ENCODE data around the gene ZNF653.
"Not testable (repeated sequence)": the region's sequence is repeated elsewhere in the genome, so short reads cannot be mapped to it uniquely, and the experiment has no call there.

ZNF653 gene

GRCh38 chr19:11453468-11454341 is 51.9 kb downstream of the ZNF653 start:
- DNase-seq (ENCODE audit: low spot score): no peak

- no peak for DNase-seq (ENCODE audit: low spot score)
Measured at GRCh38 chr19:11452620-11453310, 52.9 kb downstream of the ZNF653 start.

GRCh38 chr19:11451871-11452619 is 53.6 kb downstream of the ZNF653 start:
- peak; percentile 6 for DNase-seq (ENCODE audit: low spot score)

- no peak for DNase-seq (ENCODE audit: low spot score)
Measured at GRCh38 chr19:11451327-11451870, 54.2 kb downstream of the ZNF653 start.

GRCh38 chr19:11450570-11451326 is 54.9 kb downstream of the ZNF653 start:
- DNase-seq (ENCODE audit: low spot score): no peak

- DNase-seq (ENCODE audit: low spot score): no peak
Measured at GRCh38 chr19:11448923-11449554, 56.6 kb downstream of the ZNF653 start.

GRCh38 chr19:11448410-11448809 is 57.2 kb downstream of the ZNF653 start:
- no peak for DNase-seq (ENCODE audit: low spot score)

GRCh38 chr19:11447347-11448262 is 58.0 kb downstream of the ZNF653 start:
- DNase-seq (ENCODE audit: low spot score): no peak

- peak; percentile 91 for DNase-seq (ENCODE audit: low spot score)
Measured at GRCh38 chr19:11446652-11447301, 58.9 kb downstream of the ZNF653 start.

- DNase-seq (ENCODE audit: low spot score): no peak
Measured at GRCh38 chr19:11446271-11446651, 59.4 kb downstream of the ZNF653 start.

- DNase-seq (ENCODE audit: low spot score): no peak
Measured at GRCh38 chr19:11445141-11445540, 60.5 kb downstream of the ZNF653 start.

- no peak for DNase-seq (ENCODE audit: low spot score)
Measured at GRCh38 chr19:11444059-11444458, 61.6 kb downstream of the ZNF653 start.

- DNase-seq (ENCODE audit: low spot score): no peak
Measured at GRCh38 chr19:11437955-11438354, 67.7 kb downstream of the ZNF653 start.

- peak; percentile 40 for DNase-seq (ENCODE audit: low spot score)
Measured at GRCh38 chr19:11435833-11436313, 69.8 kb downstream of the ZNF653 start.

GRCh38 chr19:11435057-11435832 is 70.4 kb downstream of the ZNF653 start, which contains the start of the genes ODAD3 and PRKCSH:
Gene ODAD3 (minus strand): TSS chr19:11435121. CDS start chr19:11435016, 105 bp downstream.
Gene PRKCSH (plus strand): TSS chr19:11435635. CDS start chr19:11436118, 483 bp downstream.
- DNase-seq (ENCODE audit: low spot score): peak; percentile 99

- DNase-seq (ENCODE audit: low spot score): no peak
Measured at GRCh38 chr19:11434703-11435056, 71.0 kb downstream of the ZNF653 start.

GRCh38 chr19:11433526-11433925 is 72.1 kb downstream of the ZNF653 start:
- DNase-seq (ENCODE audit: low spot score): not testable (repeated sequence)

Data from AG08396 (cell line).